ENCODE results near the gene FA2H. TPM values are rescaled to one million over a fixed set of nuclear protein-coding genes. Genes with fewer than 3 reads are reported as not detected.
"Not testable (repeated sequence)": the region's sequence is repeated elsewhere in the genome, so short reads cannot be mapped to it uniquely, and the experiment has no call there.

The FA2H gene
- total RNA-seq, 1 donor from 2014 or later = 0.32 TPM

- intact Hi-C loops (cut with DNase I) = no loop called here
- ATAC-seq (no peak), DNase-seq (ENCODE audit: missing footprints) (no peak)
These were observed 40.1 kb downstream of the FA2H start for GRCh38 chr16:74734361-74735161.

- DNase-seq (ENCODE audit: missing footprints) = no peak
- intact Hi-C loops (cut with DNase I) = no loop called here
- ATAC-seq = no peak
These were observed 41.8 kb downstream of the FA2H start for GRCh38 chr16:74732707-74733350.

DNA sequence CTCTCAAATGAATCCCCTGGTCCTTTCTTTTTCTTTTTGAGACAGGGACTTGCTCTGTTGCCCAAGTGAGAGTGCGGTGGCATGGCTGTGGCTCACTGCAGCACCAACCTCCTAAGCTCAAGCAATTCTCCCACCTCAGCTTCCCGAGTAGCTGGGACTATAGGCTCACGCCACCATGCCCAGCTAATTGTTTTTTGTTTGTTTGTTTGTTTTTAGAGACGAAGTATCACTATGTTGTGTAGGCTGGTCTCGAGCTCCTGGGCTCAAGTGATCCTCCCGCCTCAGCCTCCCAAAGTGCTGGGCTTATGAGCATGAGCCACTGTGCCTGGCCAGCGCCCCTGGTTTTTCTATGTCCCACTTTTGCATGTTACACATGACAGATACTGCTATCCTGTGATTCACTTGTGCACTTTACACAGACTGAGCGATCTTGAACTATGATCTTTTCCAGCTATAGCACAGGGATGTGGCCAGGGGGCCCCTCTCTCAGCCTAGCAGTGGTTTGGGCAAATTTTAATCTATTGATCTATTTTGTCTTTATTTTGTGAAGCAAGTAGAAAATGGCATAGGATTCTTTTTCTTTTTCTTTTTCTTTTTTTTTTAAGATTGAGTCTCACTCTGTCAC, 42.7 kb downstream of the FA2H start:
- intact Hi-C loops (cut with DNase I) = no loop called here
- ATAC-seq (no peak), DNase-seq (ENCODE audit: missing footprints) (no peak)

GRCh38 chr16:74729783-74730683, 44.6 kb downstream of the FA2H start:
- DNase-seq (ENCODE audit: missing footprints) (no peak), ATAC-seq (no peak)
- intact Hi-C loops (cut with DNase I) = no loop called here

GRCh38 chr16:74727903-74728302, 46.7 kb downstream of the FA2H start:
- ATAC-seq = no peak
- intact Hi-C loops (cut with DNase I) = no loop called here

GRCh38 chr16:74726716-74727115, 47.9 kb downstream of the FA2H start:
- ATAC-seq (no peak), DNase-seq (ENCODE audit: missing footprints) (no peak)
- intact Hi-C loops (cut with DNase I) = no loop called here

More at GRCh38 chr16:74727903-74728302, 46.7 kb downstream of the FA2H start:
- no peak for DNase-seq (ENCODE audit: missing footprints)

- intact Hi-C loops (cut with DNase I) = no loop called here
- ATAC-seq (no peak), DNase-seq (ENCODE audit: missing footprints) (no peak)
These were observed 48.8 kb downstream of the FA2H start for GRCh38 chr16:74725651-74726455.

DNA sequence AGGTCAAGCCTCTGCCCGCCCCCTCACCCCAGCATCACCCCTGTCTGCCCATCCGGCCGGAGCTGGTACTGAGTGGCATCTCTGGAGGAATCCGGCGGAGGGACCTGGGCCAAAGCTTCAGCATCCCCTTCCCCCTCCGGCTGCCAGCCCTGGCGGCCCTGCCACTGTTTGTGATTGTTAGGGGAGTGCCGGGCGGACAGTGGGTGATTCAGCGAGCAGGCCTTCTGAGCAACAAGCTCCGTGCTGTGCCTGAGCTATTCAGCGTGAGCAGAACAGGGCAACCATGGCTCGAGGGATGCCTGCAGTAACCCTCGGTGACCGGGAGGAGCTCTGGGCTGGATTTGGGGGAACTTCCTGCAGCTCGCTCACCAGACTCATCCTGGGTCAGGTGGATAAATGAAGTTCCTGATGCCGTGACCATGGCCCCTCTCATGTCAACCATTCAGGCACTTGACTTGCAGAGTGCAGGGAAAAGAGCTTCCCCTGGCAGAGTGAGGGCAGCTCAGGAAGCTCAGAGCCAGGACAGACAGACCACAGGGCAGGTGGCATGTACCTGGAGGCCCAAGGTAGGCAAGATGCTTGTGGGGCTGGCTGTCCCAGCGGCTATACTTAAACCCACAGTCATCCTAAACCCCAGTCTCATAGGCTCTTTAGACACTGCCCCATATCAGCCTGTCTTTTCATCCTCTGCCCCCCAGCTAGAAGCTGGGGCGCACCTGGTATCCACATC, 49.6 kb downstream of the FA2H start:
- intact Hi-C loops (cut with DNase I) = no loop called here
- ATAC-seq = no peak
- DNase-seq (ENCODE audit: missing footprints) = no peak

- intact Hi-C loops (cut with DNase I) = no loop called here
- no peak for ATAC-seq
These were observed 51.4 kb downstream of the FA2H start for GRCh38 chr16:74723256-74723655.

GRCh38 chr16:74722156-74722555, 52.5 kb downstream of the FA2H start:
- ATAC-seq; DNase-seq (ENCODE audit: missing footprints); intact Hi-C loops (cut with DNase I): not testable (repeated sequence)

More at GRCh38 chr16:74723256-74723655, 51.4 kb downstream of the FA2H start:
- DNase-seq (ENCODE audit: missing footprints) = no peak

GRCh38 chr16:74721716-74722115, 52.9 kb downstream of the FA2H start:
- intact Hi-C loops (cut with DNase I) = no loop called here
- DNase-seq (ENCODE audit: missing footprints) (no peak), ATAC-seq (no peak)

DNA sequence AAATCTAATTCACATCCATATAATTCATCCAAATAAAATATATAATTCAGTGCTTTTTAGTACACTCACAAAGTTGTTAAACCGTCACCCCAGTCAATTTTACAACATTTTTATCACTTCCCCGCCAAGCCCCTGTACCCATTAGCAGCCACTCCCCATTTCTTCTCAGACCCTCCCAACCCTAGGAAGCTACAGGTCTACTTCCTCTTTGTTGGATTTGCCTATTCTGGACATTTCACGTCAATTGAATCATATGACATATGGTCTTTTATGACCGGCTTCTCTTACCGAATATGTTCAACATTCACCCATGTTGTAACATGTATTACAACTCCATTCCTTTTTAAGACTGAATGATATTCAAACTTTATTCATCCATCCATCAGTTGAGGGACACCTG, 54.0 kb downstream of the FA2H start:
- ATAC-seq (no peak), DNase-seq (ENCODE audit: missing footprints) (no peak)
- intact Hi-C loops (cut with DNase I) = no loop called here

DNA sequence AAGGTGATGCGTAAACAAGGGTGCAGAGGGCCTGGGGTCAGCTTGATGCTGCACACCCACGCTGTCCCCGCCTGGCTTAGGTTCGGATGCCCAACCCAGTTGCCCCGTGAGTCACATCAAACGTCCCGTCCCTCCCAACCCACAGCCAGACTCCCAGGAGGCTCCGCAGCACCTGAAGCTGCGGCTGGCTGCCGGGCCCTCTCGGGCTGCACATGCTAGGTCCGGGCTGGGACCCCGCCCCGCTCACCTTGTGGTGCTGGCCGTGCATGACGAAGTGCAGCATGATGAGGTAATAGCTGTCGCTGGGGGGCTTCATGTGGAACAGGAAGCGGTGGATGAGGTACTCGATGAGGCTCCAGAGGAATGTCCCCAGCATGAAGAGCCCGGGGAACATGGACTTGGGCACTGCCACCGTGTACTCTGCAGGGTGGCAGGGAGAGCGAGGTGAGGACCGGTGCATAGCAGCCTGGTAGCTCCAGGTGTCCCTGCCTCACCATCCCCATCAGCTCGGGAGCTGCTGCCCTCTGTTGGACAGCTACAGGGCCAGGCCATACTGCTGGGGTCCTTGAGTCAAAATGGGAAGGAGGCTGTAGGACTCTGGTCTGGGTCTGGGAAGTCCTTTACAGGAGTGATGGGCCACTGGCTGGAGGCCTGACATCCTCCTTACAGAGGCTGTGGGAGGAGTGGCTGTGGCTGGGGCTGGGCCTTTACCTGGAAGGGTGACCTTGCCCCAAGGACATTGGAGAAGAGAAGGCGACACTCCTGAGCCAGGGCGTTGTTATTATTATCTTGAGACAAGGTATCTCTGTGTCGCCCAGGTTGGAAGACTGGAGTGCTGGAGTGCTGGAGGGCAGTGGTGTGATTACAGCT, 55.6 kb downstream of the FA2H start:
- no peak for ATAC-seq

GRCh38 chr16:74718140-74718539, 56.5 kb downstream of the FA2H start:
- no peak for ATAC-seq
- intact Hi-C loops (cut with DNase I) = no loop called here
- no peak for DNase-seq (ENCODE audit: missing footprints)

More for the DNA sequence above, 55.6 kb downstream of the FA2H start:
- intact Hi-C loops (cut with DNase I) = no loop called here
- DNase-seq (ENCODE audit: missing footprints) = no peak

- no peak for ATAC-seq
These were observed 57.3 kb downstream of the FA2H start for GRCh38 chr16:74717367-74717766.

GRCh38 chr16:74716355-74716754, 58.3 kb downstream of the FA2H start:
- no peak for ATAC-seq
- no peak for DNase-seq (ENCODE audit: missing footprints)
- intact Hi-C loops (cut with DNase I) = no loop called here

More at GRCh38 chr16:74717367-74717766, 57.3 kb downstream of the FA2H start:
- intact Hi-C loops (cut with DNase I) = no loop called here
- no peak for DNase-seq (ENCODE audit: missing footprints)

DNA sequence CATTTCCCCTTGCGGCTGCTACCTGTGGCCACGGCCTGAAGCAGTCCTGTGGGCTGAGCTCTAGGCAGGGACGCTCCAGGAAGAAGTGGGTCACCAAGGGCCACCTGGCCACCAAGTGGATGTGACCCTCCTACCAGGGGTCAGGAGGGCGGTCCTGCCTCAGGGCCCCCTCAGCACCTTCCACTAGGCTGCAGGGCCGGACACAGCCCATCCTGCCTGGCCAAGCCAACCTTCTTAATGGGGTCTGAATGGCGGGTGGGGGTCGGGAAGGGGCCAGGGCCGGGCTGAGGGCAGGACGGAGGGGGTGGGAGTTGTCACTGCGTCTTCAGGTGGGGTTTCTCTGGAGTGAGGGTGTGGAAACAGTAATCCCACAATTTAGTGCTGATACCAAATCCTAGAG, 60.7 kb downstream of the FA2H start:
- no peak for DNase-seq (ENCODE audit: missing footprints)
- intact Hi-C loops (cut with DNase I) = no loop called here
- no peak for ATAC-seq

Data from Right ventricle myocardium inferior (tissue), 1 donor.